HG03066 (cell line): Measurements from ENCODE around the gene HVCN1.
"Not testable (repeated sequence)": the region's sequence is repeated elsewhere in the genome, so short reads cannot be mapped to it uniquely, and the experiment has no call there.

Experiments
- ATAC-seq: cut with Tn5 transposase; IDR thresholded peaks from one replicate; pipeline ENCODE4 v1.9.1; 2021; ENCODE audit warnings: low read depth; ENCODE audit not compliant: unreplicated experiment

HVCN1 gene

DNA sequence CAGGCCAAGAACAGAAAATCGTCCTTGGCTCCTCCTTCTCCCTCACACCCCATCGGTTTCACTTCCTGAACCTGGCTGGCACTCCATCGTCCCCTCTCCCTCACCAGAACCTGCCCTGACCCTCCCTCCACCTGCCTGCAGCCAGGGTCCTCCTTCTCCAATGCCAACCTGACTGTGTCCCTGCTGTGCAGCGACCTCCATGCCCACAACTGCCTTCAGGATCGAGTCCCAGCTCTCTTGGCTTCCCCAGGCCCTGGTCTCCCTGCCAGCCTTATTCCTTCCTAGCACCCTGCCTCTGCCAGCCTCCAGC, 19.8 kb downstream of the HVCN1 start:
- ATAC-seq: peak; percentile 15

DNA sequence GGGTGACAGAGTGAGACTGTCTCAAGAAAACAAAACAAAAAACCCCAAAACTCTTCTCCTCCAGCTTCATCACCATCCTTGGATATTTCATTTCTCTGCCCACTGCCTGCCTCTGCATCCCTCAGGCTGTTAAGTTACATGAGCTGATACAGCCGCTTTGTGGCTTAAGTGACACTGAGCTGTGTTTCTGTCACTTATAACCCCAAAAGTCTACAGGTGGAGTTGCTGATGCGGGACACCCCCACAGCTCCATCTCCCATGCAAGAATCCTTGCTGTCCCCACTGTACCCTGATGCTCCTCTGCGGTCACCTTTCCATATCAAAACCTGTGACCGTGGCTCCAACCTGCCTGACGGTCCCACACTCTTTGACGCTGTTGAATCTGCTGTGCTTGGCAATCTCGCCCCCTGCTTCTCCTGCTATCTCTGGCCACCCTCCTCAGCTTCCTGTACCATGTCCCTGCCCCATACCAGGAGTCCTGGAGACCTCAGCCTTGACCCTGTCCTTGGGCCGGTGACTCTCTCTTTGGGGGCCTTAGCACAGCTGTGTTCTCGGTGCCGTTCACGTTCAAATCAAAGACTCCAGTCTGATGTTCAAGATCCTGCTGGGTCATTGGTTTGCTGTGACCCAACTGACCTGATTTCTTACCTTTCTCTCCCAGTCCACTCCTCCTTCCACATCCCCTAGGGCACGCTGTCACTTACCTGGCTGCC, 20.3 kb downstream of the HVCN1 start:
- no peak for ATAC-seq

DNA sequence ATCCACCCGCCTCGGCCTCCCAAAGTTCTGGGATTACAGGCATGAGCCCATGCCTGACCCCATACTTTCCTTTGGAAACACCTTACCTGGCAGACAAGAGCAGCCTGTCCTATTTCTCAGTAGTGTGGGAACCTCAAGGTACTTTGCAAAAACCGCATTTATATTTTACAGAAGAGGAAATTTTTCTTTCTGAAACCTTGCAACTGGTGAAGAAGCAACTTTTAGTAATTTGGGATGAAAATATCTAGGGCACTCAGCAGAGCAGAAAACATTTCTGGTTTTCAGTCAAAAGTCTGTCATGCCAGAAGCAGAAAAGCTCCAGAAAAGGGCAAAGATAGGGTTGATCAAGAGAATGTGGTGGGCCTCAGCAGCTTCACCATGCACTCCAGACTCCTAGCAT, 21.2 kb downstream of the HVCN1 start:
- no peak for ATAC-seq

DNA sequence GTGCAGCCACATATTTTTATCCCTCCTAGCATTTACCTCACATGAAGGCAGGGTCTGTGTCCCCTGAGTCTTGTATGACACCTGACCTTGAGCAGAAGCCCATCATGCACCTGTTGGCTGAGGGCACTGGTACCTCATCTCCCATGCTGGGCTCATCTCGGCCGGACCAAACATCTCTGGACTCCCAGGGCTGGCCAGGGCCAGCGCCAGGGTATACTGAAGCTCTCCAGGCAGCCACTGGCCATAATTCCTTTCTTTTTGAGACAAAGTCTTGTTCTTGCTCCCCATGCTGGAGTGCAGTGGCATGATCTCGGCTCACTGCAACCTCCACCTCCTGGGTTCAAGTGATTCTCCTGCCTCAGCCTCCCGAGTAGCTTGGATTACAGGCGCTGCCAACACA, 22.0 kb downstream of the HVCN1 start:
- no peak for ATAC-seq

DNA sequence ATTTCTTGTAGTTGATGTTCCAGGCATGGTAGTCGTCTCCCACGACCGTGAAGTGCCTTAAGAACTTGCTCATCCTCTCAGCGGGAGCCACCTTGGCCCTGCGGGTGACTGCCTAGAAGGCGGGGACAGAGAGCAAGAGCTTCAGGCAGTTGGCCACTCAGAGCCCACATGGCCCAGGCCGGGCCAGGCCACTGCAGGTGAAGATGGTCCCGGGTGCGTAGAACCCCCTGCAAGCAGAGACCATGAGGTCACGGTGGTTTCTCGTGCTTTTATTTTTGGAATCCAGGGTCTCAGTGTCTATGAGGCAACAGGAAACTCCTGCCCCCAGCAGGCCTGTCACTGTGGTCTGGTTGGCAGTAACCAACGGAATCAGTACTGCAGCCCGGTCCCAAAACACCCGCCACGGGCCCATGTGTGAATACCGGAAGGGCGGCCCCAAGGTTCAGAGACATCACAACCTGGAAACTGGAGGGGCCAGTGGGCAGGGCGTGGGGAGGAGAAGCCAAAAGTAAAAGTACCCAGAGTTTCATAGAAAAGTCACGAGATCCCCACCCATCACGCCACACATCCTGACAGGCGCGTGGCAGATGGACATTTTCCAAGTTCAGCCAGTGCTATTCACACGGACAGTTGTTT, 27.5 kb downstream of the HVCN1 start:
- peak; percentile 94 for ATAC-seq

DNA sequence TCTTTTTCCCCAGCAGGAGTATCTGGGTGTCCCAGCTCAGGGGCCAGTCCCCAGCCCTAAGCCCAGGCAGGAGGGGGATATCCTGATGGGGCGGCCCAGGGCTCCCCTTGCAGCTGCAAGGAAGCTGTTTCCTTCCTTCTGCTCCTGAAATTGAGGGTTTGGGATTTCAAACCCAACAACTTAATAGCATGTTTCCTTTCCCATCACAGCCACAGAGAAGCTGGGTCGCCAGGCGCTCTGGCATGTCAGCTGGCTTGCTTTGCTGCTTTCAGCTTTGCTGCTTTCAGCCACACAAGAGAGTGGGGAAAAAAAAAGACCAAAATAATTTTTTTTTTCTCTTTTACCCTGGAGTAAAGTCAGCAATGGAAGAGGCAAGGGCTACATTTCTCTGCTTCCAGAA, 30.0 kb downstream of the HVCN1 start:
- no peak for ATAC-seq

DNA sequence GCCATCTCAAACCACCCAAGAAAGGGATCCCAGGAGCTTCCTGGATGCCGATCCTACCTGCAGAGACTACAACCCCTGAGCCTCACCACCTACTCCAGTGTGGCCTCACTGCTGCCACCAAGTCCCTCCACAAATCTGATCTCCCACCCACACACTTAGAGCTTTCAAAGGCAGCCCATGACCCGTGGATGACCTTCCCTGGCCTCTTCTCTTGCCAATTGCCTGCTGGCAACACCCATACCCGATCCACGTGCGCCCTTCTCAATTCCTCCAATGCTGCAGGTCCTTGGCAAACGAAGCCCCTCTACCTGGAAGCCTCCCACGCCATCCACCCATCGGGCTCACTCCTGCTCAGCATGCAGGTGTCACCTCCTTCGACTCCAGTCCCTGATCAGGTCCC, 30.7 kb downstream of the HVCN1 start:
- no peak for ATAC-seq

DNA sequence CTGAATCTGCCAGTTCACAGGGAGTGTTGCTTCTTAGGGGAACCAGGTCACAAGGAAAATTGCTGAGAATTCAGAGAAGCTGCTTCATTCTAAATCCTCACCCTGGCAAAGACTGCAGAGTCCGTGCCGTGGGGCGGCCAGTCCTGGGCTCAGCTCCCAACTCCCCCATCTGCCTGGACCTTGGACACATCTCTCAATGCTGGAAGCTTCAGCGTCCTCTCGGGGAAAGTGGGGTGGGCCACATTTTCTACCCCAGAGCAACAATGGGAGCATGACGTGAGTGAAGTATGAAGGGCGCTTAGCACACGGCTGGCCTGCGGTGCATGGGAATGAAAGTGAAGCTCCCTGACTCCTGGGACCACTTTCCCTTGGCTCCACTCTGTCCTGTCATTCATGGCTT, 31.2 kb downstream of the HVCN1 start:
- ATAC-seq: no peak

DNA sequence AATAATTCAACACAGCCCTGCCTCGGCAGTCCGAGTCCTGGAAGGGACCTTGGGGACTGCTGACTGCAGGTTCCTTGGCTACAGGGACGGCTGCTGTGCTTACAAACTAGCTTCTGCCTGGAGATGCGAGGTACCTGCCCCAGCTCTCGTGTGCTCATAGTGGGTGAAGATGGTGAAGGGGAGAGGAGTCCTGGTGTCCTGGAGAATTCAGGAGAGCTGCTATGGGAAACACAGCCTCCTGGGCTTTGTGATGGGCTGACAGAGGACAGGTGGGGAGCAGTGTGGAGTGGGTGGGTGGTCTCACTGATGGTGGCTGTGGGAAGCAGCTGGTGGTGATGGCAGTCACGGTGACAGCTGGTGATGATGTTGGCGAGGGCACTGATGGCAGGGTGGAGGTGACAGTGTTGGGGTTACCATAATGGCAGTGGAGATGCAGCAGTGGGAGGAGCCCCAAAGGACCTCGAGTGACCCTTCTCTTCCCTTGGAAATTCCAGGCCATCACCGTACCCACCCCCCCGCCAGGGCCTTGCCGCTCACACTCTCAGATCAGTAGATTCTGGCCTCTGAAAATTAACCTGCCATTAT, 32.8 kb downstream of the HVCN1 start:
- ATAC-seq: no peak

DNA sequence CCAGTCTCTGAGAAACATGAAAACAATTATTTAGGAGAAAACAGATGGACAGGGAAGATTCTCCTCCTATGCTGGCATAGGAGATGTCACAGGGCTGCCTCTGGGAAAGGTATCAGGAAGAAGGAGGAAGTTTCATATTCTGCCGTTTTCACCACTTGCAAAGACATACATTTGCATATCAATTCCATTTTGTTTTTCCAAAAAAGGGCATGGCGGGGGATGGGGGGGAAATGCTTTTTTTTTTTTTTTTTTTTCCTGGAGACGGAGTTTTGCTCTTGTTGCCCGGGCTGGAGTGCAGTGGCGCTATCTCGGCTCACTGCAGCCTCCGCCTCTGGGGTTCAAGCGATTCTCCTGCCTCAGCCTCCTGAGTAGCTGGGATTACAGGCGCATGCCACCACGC, 34.7 kb downstream of the HVCN1 start:
- not testable (repeated sequence) for ATAC-seq

DNA sequence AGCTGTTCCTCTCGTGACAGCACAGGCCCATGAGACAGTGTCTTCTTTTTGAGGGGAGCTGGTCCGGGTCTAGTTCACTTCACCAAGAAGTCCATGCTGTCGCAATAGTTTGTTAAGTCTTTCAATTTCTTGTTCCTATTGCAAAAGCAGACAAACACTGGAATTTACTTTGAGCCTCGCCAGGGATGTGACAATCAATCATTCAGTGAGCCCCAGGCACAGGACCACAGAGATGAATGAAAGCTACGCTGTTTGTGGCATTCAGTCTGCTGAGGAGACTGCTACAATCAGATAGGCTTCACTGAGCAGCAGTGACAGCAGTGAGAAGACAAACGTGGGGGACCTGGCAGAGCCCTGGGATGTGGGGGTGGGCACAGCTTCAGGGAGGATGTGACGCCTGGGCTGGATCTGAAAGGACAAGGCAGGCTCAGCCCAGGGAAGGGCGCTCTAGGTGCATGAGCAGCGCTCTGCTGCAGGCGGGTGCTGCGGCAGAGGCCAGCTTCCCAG, 39.5 kb downstream of the HVCN1 start:
- no peak for ATAC-seq

DNA sequence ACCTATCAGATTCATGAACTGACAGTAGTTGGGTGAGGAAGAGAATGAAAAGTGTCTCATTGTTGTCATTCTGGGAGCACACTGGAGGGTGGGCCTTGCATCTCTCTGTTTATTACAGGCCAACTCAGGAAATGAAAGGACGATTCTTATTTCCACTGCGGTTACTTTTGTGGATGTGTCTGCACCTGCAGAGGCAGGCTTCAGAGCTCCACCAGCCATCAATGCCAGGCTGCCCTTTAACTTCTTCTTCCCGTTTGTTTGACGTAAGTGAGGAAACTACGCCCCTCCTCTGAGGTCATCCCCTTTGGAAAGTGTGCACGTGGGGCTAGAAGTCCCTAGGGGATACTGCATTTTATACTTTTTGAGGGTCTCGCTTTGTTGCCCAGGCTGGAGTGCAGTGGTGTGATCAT, 41.3 kb downstream of the HVCN1 start:
- ATAC-seq: no peak

DNA sequence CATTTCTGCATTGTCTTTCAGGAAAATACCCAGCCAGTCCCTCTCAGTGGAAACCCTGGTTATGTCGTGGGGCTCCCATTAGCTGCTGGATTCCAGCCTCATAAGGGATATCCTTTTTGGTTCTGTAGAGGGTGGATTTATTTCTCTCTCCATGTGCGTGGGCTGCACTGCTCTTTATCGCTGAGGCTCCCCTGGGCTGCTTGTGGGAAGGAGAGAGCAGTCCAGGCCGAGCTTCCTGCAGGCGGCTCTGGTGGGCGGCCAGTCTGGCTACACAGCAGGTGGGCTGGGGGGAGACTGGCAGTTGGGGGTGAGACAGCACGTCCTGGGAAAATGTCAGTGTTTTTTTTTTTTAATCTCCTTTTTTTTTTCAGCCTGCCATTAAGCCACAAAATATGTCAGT, 47.4 kb downstream of the HVCN1 start:
- no peak for ATAC-seq

DNA sequence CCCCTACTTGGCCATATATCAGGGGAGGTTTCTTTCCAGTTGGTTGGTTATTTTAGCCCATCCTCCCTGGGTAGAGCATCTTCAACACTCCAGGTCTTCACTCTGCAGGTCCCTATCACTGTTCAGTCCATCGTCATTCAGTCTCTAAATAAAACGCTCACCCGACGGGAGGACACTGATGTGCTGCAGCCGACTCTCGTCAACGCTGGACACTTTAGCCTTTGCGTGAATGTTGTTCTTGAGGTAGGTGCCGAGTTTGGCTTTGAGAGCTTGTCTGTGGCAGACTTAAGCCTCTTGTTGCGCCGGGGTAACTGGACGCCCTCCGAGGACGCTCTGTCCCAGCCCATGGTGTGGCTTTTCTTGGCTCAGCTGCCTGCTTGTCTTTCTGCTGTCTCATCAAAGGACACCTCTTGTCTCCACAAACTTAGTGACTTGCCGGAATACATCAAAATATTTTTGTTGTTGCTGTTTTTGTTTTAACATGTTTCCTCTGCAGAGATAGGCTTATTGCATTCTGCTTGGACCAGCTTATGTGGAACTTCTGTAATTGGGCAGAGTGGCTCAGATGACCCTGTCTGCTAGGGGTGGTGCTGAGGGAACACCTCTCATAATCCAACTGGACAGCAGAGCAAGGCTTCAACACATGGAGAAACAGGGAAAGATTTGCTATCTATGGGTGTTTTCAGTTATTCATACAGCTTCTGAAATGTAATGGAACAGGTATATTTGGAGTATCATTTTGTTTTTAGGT, 48.5 kb downstream of the HVCN1 start:
- no peak for ATAC-seq

DNA sequence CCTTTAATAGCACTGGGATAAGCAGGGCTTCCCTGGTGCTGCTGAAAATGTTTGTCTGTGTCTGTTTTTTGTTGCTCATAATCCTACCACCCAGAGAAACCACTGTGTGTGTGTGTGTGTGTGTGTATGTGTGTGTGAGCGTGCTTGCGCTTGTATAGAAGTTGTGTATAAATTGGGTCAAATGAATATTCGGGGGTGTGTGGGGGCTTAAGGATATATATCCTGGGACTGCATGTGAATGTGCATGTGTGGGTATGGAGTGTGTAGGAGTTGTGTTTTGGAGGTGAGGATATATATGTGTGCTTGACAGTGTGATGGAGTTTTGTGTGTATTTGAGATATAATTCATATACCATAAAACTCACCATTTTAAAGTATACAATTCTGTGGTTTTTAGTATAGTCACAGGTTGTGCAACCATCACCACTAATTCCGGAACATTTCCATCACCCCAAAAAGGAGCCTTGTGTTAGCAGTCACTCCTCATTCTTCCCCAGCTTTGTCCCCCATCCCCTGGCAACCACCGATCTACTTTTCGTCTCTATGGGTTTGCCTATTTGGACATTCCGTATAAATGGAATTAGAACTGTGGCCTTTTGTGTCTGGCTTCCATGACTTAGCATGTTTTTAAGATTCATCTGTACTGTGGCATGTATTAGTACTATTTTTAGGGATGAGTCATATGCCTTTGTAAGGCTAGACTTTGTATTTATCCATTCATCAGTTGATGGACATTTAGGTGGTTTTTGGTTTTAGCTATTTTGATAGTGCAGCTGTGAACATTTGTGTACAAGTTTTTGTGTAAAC, 49.4 kb downstream of the HVCN1 start:
- ATAC-seq: no peak

DNA sequence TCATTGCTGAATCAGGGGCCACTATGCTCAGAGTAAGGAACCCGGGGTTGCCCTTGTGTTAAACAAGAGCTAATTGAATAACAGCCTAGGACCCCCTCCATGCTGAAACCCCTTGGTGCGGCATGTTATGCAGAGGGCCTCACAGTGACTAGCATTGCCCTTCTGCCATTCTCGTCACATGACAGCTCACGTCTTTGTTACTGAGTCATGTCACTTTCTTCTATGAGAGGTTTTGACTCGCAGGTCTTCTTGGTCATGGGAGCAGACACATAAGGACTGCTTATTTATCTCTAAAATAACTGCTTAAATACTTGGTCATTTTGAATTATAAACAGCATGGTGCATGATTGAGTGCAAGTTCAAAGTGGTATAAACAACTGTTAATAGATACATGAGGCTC, 50.1 kb downstream of the HVCN1 start:
- ATAC-seq: no peak

DNA sequence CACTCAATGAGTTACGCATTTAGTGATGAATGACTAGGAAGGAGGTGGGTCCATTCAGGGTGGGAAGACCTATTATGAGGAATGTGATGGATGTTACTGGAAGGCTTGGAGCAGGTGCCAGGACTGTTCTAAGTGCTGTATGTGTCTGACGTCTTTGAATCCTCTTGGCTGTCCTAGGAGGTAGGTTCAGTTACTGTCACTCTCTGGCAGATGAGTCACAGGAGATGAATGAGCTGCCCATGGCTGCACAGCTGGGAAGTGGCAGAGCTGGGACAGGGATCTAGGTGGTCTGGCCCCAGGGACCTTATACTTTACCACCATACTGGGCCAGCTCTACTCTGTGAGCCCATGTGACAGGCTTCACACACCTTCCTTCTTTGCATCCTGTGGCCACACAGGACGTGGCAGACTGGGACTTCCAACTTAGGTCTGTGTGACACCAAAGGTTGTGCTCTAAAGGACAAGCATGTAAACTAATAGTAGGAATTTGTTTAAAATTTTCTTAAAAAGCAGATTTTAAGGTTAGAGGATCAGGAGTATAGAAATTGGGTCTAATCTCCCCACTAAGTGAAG, 51.0 kb downstream of the HVCN1 start:
- no peak for ATAC-seq

DNA sequence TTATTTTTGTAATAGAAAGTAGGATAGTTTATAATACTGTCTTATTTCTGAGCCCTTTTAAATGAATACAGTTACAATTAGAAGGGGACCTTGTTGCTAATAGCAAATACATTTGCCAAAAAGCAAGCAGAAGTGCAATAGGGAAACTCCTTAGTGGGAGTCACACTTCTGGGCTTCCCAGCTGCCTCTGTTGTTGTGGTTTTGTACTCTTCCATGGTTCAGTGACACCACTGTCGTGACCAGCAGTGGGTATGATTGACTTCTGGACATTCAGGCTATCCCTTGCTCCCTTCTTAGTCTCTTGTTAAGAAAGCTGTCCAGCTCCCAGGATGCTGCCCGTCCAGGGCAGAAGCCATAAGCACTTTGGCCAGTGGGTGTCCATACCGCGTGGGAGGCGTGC, 52.4 kb downstream of the HVCN1 start:
- no peak for ATAC-seq

DNA sequence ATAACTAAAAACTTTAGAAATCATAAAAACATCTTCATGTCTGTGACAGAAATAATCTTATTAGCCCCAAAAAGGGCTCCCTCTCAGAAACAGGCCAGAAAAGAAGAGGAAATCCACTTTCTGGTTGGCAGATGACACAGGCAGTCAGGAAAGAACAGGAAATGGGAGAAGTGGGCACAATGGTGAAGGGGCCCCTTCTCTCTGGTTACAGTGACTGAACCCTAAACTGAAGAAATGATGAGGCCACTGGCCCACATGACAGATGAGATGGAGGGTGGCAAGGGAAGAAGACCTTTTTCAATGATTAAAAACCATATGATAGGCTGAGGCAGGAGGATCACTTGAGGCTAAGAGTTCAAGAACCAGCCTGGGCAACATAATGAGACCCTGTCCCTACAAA, 53.9 kb downstream of the HVCN1 start:
- ATAC-seq: no peak

DNA sequence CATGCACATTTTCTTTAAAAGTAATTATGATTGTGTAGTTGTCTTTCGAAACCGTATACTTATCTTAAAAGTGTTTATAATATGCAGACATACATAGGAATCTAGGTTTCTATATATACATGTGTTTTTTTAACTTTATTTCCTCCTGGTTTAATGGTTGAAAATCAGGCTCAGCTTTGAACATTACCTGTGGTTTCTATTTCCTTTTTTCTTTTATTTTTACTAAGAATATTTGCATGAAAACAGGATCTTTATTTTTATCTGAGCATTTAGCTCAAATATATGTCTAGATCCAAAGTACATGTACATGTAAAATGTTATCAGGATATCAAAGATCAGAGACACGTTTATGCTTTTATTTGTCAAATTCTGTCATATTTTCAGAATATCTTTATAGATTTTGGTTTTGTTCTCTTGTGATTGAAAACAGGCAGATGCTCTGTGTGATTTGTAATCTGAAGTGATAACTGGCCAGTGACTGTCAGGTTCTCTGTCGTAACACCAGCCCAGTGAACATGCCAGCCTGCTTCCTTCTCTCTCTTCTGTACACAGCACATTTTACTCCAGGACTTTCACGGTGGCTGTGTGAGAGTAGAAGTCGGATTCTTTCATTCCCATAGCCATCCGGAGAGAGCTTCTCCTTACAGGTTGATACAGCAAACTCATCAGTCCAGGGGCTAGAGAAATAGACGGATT, 61.3 kb downstream of the HVCN1 start:
- ATAC-seq: no peak
